CD4-positive, alpha-beta T cell treated with Interleukin-4 for 4 hours (primary cell): Measurements from ENCODE around the gene NOG.

ENCODE experiments used
- DNase-seq: peaks from one replicate; pipeline ENCODE4 v3.0.0-alpha.2; 2020

The NOG gene

DNA sequence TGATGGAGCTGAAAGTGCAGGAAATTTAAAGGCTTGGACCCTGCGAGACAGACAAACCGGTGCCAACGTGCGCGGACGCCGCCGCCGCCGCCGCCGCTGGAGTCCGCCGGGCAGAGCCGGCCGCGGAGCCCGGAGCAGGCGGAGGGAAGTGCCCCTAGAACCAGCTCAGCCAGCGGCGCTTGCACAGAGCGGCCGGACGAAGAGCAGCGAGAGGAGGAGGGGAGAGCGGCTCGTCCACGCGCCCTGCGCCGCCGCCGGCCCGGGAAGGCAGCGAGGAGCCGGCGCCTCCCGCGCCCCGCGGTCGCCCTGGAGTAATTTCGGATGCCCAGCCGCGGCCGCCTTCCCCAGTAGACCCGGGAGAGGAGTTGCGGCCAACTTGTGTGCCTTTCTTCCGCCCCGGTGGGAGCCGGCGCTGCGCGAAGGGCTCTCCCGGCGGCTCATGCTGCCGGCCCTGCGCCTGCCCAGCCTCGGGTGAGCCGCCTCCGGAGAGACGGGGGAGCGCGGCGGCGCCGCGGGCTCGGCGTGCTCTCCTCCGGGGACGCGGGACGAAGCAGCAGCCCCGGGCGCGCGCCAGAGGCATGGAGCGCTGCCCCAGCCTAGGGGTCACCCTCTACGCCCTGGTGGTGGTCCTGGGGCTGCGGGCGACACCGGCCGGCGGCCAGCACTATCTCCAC, at the start of gene NOG:
Gene NOG, plus strand, starts transcription at position 54 of the 674 bp plus-strand sequence. Its CDS starts 525 bp downstream, at position 579.
- DNase-seq: peak; percentile 18

DNA sequence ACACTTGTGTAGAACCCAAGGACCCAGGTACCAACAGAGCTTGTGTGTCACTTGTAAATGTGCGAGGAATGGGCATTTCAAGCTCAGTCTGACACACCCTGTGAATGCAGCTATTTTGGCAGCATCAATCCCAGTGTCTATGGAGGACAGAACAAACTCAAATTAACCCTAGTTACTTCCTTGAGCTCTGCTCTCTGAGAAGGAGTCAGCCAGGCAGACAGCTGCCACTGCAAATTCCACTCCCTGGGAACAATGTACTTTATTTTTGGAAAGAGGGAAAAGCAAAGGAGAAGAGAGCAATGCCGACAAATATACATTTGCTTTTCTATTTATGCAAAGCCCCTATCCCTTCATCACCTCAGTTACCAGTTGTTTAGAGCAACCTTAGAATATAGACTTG, 48.4 kb upstream of the NOG start:
- DNase-seq: no peak

GRCh38 chr17:56545930-56546329, 47.6 kb upstream of the NOG start:
- DNase-seq: no peak

GRCh38 chr17:56548661-56549060, 44.8 kb upstream of the NOG start:
- DNase-seq: no peak

- DNase-seq: no peak
These were observed 44.0 kb upstream of the NOG start for GRCh38 chr17:56549501-56549900.

GRCh38 chr17:56557682-56558081, 35.8 kb upstream of the NOG start:
- no peak for DNase-seq

GRCh38 chr17:56558088-56558487, 35.4 kb upstream of the NOG start:
- no peak for DNase-seq

DNA sequence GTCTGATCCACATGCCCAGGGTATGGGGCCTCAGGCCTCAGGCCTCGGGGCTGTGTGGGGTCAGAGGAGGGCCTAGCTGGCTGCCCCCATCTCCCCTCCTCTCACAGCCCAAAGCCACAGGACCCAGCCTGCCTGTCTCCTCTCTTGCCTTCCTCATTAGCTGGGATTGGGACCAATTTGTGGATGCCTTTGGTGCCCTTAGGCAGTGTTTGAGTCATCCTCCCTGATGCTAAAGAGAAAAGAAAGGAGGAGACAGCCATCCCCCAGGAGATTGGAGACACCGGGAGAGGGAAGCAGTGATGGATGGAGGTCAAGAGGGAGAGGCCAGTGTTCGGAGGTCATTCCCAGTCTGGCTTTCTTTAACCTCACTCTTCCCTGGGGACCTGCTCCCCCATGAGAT, 23.3 kb upstream of the NOG start:
- DNase-seq: no peak

- no peak for DNase-seq
These were observed 22.0 kb upstream of the NOG start for GRCh38 chr17:56571456-56571855.

DNA sequence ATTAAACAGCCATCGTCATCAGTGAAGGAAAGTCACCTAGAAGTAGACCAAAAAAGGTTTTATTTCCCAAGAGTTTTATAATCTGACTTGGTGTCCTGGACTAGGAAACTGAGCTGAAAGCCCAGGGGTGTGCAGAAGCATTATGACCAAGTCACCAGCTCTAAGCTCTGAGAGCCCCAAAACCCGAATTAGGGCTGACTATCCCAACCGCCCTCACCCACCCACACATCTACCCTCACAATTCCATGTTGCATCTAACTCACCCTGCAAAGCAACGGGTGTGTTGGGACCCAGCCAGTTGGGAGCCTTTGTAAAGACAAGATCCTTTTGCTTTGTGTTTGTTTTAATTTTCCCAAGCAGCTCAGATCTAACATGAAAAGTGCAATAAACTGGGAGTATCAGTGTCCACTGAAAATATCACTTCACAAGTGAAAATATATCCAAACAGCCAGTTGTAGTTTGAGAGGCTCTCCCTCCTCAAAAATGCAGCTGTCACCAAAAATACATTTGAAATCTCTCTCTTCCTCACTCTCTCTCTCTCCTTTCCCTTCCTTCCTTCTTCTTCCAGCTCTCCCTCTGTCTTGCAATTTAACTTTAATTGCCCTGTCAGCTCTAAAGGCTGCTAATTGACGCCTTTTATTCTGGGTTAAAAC, 16.2 kb upstream of the NOG start:
- DNase-seq: no peak

DNA sequence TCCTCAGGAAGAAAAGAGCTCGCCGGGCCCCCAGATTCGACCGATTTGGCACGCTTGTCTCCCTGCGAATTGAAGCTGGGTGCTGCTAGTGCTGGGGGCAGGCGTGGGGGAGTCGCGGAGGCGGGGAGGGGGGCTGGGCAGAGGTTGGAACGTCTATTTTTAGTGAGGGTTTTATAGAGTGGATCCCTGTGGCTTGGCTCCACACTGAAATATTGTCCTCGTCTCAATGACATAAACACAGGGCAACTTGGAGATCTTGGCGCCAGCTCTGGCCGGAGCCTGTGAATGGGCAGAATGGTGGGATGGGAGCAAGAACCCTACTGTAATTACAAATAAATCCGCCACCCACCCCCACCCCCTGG, 15.7 kb upstream of the NOG start:
- DNase-seq: no peak

DNA sequence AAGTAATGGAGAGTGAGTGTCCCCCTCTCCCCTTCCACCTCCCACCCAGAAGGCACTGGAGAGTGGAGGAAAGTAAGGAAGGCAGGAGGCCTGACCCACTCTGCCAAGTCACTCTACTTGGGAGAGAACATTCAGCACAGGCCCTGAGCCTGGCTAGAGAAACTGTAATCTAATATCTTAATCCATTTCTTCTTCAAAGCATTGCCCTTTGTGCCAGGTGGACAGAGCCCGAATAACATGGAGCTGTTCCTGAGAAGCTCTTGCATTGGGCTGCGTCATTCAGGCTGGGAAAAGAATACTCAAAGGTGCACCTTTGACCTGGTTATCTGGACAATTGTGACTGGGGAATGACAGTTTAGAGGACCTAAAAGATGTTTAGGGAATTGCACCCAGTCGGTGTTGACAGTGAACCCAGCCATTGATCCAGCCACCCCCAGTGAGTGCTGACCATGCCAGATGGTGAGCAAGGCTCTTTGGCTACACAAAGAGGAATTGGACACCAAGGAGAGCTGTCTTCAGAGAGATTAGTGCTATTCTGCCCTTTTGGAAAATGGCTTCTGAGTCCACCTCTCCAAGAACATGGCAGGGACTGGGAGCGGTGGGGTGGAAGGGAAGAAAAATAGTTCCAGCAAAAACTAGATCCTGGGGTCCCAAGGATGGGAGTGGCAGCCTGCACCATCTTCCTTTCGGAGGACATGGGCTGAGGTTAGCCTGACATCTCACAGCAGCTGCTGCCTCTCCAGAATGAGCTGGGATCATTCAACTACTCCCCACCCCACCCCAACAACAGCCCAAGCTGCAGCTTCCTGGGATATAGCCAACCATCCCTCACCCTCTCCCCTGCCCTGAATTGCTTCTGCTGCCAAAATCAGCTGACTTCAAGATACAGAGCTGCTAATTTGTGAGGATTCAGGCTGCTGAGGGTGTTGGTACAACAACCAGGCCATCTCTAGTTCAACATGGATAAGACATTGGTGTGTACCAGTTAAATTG, 11.6 kb upstream of the NOG start:
- no peak for DNase-seq

DNA sequence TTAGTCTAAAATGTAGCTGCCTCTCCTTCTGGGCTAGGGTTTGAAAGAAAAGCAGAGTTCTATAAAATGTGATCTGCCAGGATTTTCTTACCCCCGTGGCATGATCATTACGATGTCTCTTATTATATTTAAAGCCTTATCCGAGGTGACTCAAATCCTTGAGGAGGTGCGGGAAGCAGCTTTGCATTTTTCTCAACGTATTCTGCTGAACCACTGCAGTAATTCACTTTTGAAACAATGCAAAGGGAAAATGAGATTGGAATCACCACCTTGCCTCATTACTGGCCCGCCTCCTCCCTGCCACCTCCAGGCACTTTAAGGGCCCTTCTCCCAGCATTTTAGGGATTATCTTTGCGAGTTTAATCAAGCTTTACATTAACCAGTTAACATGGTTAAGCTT, 9.7 kb upstream of the NOG start:
- no peak for DNase-seq

- DNase-seq: no peak
These were observed 6.2 kb upstream of the NOG start for GRCh38 chr17:56587298-56587697.

- DNase-seq: peak; percentile 22
These were observed 913 bp upstream of the NOG start for GRCh38 chr17:56592487-56593085.

DNA sequence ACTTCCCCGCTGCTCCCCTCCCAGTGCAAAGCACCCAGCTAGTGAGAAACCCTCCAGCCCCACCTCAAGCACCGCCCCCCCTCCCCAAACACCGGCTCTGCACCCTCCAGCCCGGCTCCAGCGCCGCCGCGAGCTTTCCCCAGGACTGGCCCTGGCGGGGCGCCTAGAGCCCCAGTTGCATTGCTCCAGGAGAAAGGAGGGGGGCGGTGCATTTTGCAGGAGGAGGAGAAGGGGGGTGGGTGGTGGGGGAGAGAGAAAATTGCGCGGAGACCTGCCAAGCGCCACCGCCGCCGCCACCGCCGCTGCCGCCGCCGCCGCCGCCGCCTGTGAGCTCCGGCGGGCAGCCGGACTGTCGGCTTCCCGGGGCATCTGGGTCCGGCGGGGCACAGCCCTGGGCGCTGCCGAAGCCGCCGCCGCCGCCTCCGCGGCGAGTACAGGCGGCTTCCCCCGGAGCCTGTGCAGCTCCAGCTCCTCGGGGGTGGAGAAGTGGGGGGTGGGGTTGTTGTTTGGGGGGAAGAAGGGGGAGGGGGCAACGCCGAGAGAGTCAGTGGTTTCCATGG, 333 bp upstream of the NOG start:
- no peak for DNase-seq

- DNase-seq: no peak
These were observed 1.0 kb downstream of the NOG start for GRCh38 chr17:56594320-56595107.

DNA sequence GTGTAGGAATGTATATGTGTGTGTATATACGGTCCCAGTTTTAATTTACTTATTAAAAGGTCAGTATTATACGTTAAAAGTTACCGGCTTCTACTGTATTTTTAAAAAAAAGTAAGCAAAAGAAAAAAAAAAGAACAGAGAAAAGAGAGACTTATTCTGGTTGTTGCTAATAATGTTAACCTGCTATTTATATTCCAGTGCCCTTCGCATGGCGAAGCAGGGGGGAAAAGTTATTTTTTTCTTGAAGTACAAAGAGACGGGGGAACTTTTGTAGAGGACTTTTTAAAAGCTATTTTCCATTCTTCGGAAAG, 1.6 kb downstream of the NOG start:
- no peak for DNase-seq

DNA sequence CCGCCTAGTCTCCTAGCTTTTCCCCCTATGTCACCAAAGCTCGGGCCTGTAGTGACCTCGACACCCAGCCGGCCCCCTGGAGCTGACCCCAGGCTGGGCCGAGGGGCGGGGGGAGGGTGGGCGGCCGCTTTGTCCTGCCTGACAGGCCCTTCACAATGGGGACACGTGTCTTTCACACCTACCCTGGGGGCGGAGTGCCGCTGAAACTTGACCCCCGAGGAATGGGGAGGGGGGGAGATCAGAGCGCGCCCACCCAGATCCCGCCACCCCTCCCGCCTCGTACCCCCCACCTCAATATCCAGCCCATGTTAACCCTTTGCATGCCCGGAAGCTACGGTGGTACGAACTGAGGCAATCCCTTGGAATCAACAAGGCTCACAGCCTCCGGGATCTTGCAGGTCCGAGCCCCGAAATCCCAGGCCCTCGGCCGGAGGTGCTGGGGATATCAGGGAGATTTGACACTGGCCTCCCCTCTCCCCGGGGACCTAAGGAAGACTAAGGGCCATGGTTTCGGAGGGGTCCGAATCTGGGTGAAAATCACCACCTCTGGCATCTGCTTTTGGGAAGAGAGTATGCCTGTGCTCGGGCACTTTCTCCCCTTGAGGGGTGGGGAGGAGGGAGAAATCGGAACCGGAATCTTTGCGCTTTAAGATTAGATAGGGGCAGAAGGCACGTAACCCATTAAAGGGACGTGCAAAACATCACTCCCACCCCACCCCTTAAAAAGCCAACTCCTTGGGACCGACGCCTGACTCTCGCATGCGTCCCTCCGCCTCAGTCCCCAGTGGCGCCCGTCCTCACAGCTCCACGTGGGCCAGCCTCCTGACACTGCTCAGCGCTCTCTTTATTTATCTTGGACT, 2.6 kb downstream of the NOG start:
- DNase-seq: no peak

GRCh38 chr17:56596691-56597494, 3.4 kb downstream of the NOG start:
- no peak for DNase-seq
